Liver (tissue), 9 donors: Measurements from ENCODE around the gene MALAT1. TPM values are rescaled to one million over a fixed set of nuclear protein-coding genes. Genes with fewer than 3 reads are reported as not detected.
A peak's percentile ranks its signal among the peaks of the same experiment; 100 is the strongest.

Experiments
- DNase-seq: peaks from one replicate; pipeline ENCODE4 v3.0.0-alpha.2; 2017; ENCODE audit warnings: low spot score
- H3K27ac ChIP-seq, 2 donors: one replicate each; pipeline ENCODE4 v1.7.0; 2013; ENCODE audit warnings: inconsistent platforms in 2 of 2, low read length in 2 of 2, control low read depth in 1 of 2, low read depth in 1 of 2, mild to moderate bottlenecking in 1 of 2
- H3K27me3 ChIP-seq, 4 donors: one replicate each; pipeline versions ENCODE4 v1.6.1 to v1.7.0; 2013; ENCODE audit warnings: low read length in 3 of 4, inconsistent platforms in 1 of 4, mild to moderate bottlenecking in 1 of 4, moderate library complexity in 1 of 4; ENCODE audit not compliant: control insufficient read depth in 4 of 4, insufficient read depth in 4 of 4
- H3K36me3 ChIP-seq, 4 donors: one replicate each; pipeline versions ENCODE4 v1.6.1 to v1.7.0; 2013; ENCODE audit warnings: low read length in 3 of 4, mild to moderate bottlenecking in 3 of 4, low read depth in 1 of 4, moderate library complexity in 1 of 4; ENCODE audit not compliant: control insufficient read depth in 4 of 4, insufficient read depth in 3 of 4
- H3K4me1 ChIP-seq, 4 donors: one replicate each; pipeline versions ENCODE4 v1.6.1 to v1.7.0; 2013; ENCODE audit warnings: low read length in 3 of 4, mild to moderate bottlenecking in 3 of 4, moderate library complexity in 1 of 4; ENCODE audit not compliant: control insufficient read depth in 4 of 4, insufficient read depth in 4 of 4
- H3K4me3 ChIP-seq, 3 donors: one replicate each; pipeline versions ENCODE4 v1.6.1 to v1.7.0; 2013; ENCODE audit warnings: low read length in 3 of 3, control low read depth in 1 of 3, low read depth in 1 of 3, mild to moderate bottlenecking in 1 of 3
- H3K9ac ChIP-seq, 2 donors: one replicate each; pipeline ENCODE4 v1.7.0; 2013; ENCODE audit warnings: low read length in 2 of 2, mild to moderate bottlenecking in 2 of 2, moderate library complexity in 2 of 2, control low read depth in 1 of 2, low read depth in 1 of 2
- H3K9me3 ChIP-seq, 4 donors: one replicate each; pipeline versions ENCODE4 v1.6.1 to v1.7.0; 2013; ENCODE audit warnings: low read length in 3 of 4; ENCODE audit not compliant: control insufficient read depth in 4 of 4
- EGR1 ChIP-seq, 2 donors: IDR thresholded peaks; 2 replicates each; pipeline ENCODE4 v1.6.1; 2016 to 2018; ENCODE audit warnings: antibody characterized with exemption in 2 of 2, low read depth in 2 of 2
- GABPA ChIP-seq, 2 donors: IDR thresholded peaks in 1 of 2; conservative IDR thresholded peaks in 1 of 2; 2 replicates each; pipeline ENCODE4 v1.6.1; 2016; ENCODE audit warnings: antibody characterized with exemption in 2 of 2, mild to moderate bottlenecking in 1 of 2, moderate library complexity in 1 of 2
- HNF4A ChIP-seq, 2 donors: conservative IDR thresholded peaks; 2 replicates each; pipeline ENCODE4 v1.6.1; 2016; ENCODE audit warnings: antibody characterized with exemption in 2 of 2, mild to moderate bottlenecking in 2 of 2
- HNF4G ChIP-seq: IDR thresholded peaks from 2 replicates; pipeline ENCODE4 v1.6.1; 2016; ENCODE audit warnings: antibody characterized with exemption
- JUND ChIP-seq, 2 donors: IDR thresholded peaks; 2 replicates each; pipeline ENCODE4 v1.6.1; 2016; ENCODE audit warnings: antibody characterized with exemption in 2 of 2
- NR2F2 ChIP-seq: IDR thresholded peaks from 2 replicates; pipeline ENCODE4 v1.6.1; 2016; ENCODE audit warnings: antibody characterized with exemption
- RAD21 ChIP-seq, 2 donors: IDR thresholded peaks; 2 replicates each; pipeline ENCODE4 v1.6.1; 2016; ENCODE audit warnings: antibody characterized with exemption in 2 of 2, mild to moderate bottlenecking in 2 of 2
- RXRA ChIP-seq, 2 donors: IDR thresholded peaks; 2 replicates each; pipeline ENCODE4 v1.6.1; 2017 to 2018; ENCODE audit warnings: antibody characterized with exemption in 2 of 2, mild to moderate bottlenecking in 1 of 2
- SP1 ChIP-seq: IDR thresholded peaks from 2 replicates; pipeline ENCODE4 v1.6.1; 2018; ENCODE audit warnings: antibody characterized with exemption, mild to moderate bottlenecking
- YY1 ChIP-seq: IDR thresholded peaks from 2 replicates; pipeline ENCODE4 v1.6.1; 2016; ENCODE audit warnings: antibody characterized with exemption, mild to moderate bottlenecking
- WGBS: extraction: QIAGEN DNeasy Blood & Tissue Kit; methylation state at CpG from one replicate; pipeline ENCODE4 v1.1.7; 2013; 5-methylcytosine and 5-hydroxymethylcytosine counted together
- polyA plus RNA-seq, 2 donors: library from polyadenylated mRNA; stranded (reverse) in 1 of 2; unstranded in 1 of 2; fragments of 200-250 nt in 1 of 2; fragments of >200 nt in 1 of 2; fragmentation: Nextera tagmentation in 1 of 2; extraction: Ambion mirVana in 1 of 2; gene quantifications; one replicate each; pipeline versions ENCODE4 v1.2.1 to v1.2.3, GENCODE V29; 2013 to 2015
- total RNA-seq, 2 donors: library from RNA; depleted of rRNA; stranded (reverse); fragments of >200 nt; gene quantifications; one replicate each; pipeline ENCODE4 v1.2.3, GENCODE V29; 2014
- TF ChIP-seq, protein P1 (sequence below): IDR thresholded peaks from 2 replicates; pipeline ENCODE4 v1.6.1; 2016; ENCODE audit warnings: antibody characterized with exemption
- TF ChIP-seq, protein P2 (sequence below): IDR thresholded peaks from 2 replicates; pipeline ENCODE4 v1.6.1; 2016; ENCODE audit warnings: antibody characterized with exemption, mild to moderate bottlenecking
- TF ChIP-seq, protein P3 (sequence below): IDR thresholded peaks from 2 replicates; pipeline ENCODE4 v1.6.1; 2016; ENCODE audit warnings: antibody characterized with exemption
- TF ChIP-seq, protein P4 (sequence below): fragments of 150-350 bp; IDR thresholded peaks from 2 replicates; pipeline ENCODE4 v1.5.1; 2017; ENCODE audit warnings: improper control_type of control experiment, low read depth, low read length; ENCODE audit not compliant: missing input control
- TF ChIP-seq, protein P5 (sequence below): IDR thresholded peaks from 2 replicates; pipeline ENCODE4 v1.6.1; 2016; ENCODE audit warnings: antibody characterized with exemption
- donor health status: healthy.
- donor health status: healthy.
- donor health status: healthy.
- donor health status: healthy.
- donor health status: healthy.

Gene MALAT1
- total and polyA plus RNA-seq, 4 donors, result 11.9 to 8,306 (median 3,778) TPM

DNA sequence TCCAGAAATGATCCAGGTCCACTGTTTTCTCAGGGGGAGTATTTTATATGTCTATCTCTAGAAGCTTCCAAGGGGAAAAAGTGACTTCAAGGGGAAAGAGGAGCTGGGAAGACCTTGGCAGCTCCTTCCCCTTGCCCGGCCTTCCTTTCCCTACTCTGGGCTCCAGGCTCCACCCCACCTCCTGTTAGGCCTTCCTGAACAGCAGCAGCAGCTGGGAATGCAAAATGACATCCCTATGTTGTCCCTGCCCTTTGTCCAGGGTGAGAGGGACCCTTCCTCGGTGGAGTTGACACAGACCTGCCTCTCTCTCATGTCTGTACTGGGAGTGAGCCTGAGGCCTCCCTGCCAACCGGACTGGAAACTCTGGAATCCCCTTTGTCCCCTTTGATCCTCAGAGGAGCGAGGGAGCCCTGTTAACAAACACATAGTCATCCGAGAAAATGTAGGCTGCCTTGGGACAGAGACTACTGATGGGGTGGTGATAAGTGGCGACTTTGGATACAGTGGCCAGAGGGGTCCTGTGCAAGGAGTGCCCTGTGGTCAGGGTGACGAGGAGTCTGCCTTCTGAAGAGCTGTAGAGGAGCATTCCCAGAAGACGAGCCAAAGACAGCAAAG, 9.0 kb upstream of the MALAT1 start:
- no peaks in the 10 kb centered on the region for H3K27me3 ChIP-seq
- DNase-seq, result no peak
- H3K36me3 ChIP-seq, result no peaks in the 10 kb centered on the region
- no peak overlapping the region for H3K4me3 ChIP-seq
- peak overlapping the region; percentile 89 to 97 for H3K27ac ChIP-seq
- TF ChIP-seq EGR1 (IDR thresholded peaks at IDR 0.05; ENCODE audit: low read depth in 2 of 2) (no peak), JUND (IDR thresholded peaks at IDR 0.05) (no peak), NR2F2 (no peak), GABPA (IDR thresholded peaks at IDR 0.05 in 1 of 2, conservative IDR thresholded peaks at IDR 0.05 in 1 of 2) (no peak)
- TF ChIP-seq, protein P1, sequence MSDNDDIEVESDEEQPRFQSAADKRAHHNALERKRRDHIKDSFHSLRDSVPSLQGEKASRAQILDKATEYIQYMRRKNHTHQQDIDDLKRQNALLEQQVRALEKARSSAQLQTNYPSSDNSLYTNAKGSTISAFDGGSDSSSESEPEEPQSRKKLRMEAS, result no peak
- H3K9me3 ChIP-seq, result no peaks in the 10 kb centered on the region
- peaks cover 12 to 57% (median 29%) of the 10 kb centered on the region in 4 donors for H3K4me1 ChIP-seq
- WGBS, result 78% methylated on average over 8 of the region's 8 CpGs
- H3K9ac ChIP-seq, result peak overlapping the region in 1 of 2 donors; percentile 19

DNA sequence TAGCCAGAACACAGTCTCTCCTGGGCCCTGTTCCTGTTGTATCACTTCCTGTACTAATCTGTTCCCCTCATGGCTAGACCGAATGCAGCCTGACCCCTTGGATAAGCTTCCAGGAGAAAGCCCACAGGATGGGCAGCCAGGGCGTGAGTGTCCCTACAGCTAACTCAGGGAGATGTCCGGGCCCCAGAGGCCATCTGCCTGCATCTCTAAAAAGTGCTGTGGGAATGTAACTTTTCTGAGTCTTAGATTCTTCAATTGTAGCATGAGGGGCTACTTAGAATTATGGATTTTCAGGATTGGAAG, 7.7 kb upstream of the MALAT1 start:
- Histone ChIP-seq H3K9ac (no peak overlapping the region), H3K9me3 (no peaks in the 10 kb centered on the region), H3K27ac (peak overlapping the region; percentile 88 to 90), H3K27me3 (no peaks in the 10 kb centered on the region), H3K4me3 (no peak overlapping the region), H3K4me1 (peaks cover 12 to 57% (median 30%) of the 10 kb centered on the region in 4 donors), H3K36me3 (no peaks in the 10 kb centered on the region)
- 79% methylated on average over 3 of the region's 3 CpGs for WGBS
- DNase-seq, result no peak
- TF ChIP-seq EGR1 (IDR thresholded peaks at IDR 0.05; ENCODE audit: low read depth in 2 of 2), result no peak
- no peak for TF ChIP-seq HNF4A (conservative IDR thresholded peaks at IDR 0.05)
- TF ChIP-seq RXRA (IDR thresholded peaks at IDR 0.05), result no peak
- TF ChIP-seq YY1, result no peak
- no peak for TF ChIP-seq SP1
- TF ChIP-seq, protein P2, sequence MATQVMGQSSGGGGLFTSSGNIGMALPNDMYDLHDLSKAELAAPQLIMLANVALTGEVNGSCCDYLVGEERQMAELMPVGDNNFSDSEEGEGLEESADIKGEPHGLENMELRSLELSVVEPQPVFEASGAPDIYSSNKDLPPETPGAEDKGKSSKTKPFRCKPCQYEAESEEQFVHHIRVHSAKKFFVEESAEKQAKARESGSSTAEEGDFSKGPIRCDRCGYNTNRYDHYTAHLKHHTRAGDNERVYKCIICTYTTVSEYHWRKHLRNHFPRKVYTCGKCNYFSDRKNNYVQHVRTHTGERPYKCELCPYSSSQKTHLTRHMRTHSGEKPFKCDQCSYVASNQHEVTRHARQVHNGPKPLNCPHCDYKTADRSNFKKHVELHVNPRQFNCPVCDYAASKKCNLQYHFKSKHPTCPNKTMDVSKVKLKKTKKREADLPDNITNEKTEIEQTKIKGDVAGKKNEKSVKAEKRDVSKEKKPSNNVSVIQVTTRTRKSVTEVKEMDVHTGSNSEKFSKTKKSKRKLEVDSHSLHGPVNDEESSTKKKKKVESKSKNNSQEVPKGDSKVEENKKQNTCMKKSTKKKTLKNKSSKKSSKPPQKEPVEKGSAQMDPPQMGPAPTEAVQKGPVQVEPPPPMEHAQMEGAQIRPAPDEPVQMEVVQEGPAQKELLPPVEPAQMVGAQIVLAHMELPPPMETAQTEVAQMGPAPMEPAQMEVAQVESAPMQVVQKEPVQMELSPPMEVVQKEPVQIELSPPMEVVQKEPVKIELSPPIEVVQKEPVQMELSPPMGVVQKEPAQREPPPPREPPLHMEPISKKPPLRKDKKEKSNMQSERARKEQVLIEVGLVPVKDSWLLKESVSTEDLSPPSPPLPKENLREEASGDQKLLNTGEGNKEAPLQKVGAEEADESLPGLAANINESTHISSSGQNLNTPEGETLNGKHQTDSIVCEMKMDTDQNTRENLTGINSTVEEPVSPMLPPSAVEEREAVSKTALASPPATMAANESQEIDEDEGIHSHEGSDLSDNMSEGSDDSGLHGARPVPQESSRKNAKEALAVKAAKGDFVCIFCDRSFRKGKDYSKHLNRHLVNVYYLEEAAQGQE, result no peak
- TF ChIP-seq, protein P3, sequence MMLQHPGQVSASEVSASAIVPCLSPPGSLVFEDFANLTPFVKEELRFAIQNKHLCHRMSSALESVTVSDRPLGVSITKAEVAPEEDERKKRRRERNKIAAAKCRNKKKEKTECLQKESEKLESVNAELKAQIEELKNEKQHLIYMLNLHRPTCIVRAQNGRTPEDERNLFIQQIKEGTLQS, result no peak
- TF ChIP-seq, protein P4, sequence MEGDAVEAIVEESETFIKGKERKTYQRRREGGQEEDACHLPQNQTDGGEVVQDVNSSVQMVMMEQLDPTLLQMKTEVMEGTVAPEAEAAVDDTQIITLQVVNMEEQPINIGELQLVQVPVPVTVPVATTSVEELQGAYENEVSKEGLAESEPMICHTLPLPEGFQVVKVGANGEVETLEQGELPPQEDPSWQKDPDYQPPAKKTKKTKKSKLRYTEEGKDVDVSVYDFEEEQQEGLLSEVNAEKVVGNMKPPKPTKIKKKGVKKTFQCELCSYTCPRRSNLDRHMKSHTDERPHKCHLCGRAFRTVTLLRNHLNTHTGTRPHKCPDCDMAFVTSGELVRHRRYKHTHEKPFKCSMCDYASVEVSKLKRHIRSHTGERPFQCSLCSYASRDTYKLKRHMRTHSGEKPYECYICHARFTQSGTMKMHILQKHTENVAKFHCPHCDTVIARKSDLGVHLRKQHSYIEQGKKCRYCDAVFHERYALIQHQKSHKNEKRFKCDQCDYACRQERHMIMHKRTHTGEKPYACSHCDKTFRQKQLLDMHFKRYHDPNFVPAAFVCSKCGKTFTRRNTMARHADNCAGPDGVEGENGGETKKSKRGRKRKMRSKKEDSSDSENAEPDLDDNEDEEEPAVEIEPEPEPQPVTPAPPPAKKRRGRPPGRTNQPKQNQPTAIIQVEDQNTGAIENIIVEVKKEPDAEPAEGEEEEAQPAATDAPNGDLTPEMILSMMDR, result no peak
- TF ChIP-seq RAD21 (IDR thresholded peaks at IDR 0.05), result no peak
- TF ChIP-seq, protein P5, sequence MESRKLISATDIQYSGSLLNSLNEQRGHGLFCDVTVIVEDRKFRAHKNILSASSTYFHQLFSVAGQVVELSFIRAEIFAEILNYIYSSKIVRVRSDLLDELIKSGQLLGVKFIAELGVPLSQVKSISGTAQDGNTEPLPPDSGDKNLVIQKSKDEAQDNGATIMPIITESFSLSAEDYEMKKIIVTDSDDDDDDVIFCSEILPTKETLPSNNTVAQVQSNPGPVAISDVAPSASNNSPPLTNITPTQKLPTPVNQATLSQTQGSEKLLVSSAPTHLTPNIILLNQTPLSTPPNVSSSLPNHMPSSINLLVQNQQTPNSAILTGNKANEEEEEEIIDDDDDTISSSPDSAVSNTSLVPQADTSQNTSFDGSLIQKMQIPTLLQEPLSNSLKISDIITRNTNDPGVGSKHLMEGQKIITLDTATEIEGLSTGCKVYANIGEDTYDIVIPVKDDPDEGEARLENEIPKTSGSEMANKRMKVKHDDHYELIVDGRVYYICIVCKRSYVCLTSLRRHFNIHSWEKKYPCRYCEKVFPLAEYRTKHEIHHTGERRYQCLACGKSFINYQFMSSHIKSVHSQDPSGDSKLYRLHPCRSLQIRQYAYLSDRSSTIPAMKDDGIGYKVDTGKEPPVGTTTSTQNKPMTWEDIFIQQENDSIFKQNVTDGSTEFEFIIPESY, result no peak
- TF ChIP-seq HNF4G, result no peak
